NCI-H748 (cell line): Measurements from ENCODE around the gene TMEM79.

Experiments
- DNase-seq: peaks from one replicate; lab custom pipeline; 2025; ENCODE audit not compliant: unreplicated experiment; lab: John Stamatoyannopoulos, UW

Gene TMEM79

GRCh38 chr1:156284112-156284511, at the start of gene TMEM79:
Gene TMEM79 (plus strand): TSS chr1:156284325. CDS start chr1:156285227, 902 bp downstream.
- peak; percentile 81 for DNase-seq

GRCh38 chr1:156236164-156236563, 48.0 kb upstream of the TMEM79 start:
- no peak for DNase-seq

- DNase-seq = no peak
Observed at GRCh38 chr1:156238248-156238647, 45.9 kb upstream of the TMEM79 start.

GRCh38 chr1:156241311-156241811, 42.8 kb upstream of the TMEM79 start:
- DNase-seq = no peak

GRCh38 chr1:156241926-156242325, 42.2 kb upstream of the TMEM79 start, which contains the start of gene BGLAP:
Gene BGLAP (plus strand): TSS chr1:156242184. CDS start chr1:156242232, 48 bp downstream.
- DNase-seq = no peak

- DNase-seq = no peak
Observed at GRCh38 chr1:156242738-156243137, 41.4 kb upstream of the TMEM79 start.

GRCh38 chr1:156244126-156244525, 40.0 kb upstream of the TMEM79 start:
- no peak for DNase-seq

GRCh38 chr1:156244712-156245111, 39.4 kb upstream of the TMEM79 start:
- no peak for DNase-seq

GRCh38 chr1:156245451-156246232, 38.5 kb upstream of the TMEM79 start:
- peak; percentile 73 for DNase-seq

GRCh38 chr1:156246241-156246780, 37.8 kb upstream of the TMEM79 start:
- no peak for DNase-seq

GRCh38 chr1:156246781-156247459, 37.2 kb upstream of the TMEM79 start:
- DNase-seq = peak; percentile 10

GRCh38 chr1:156247460-156248322, 36.4 kb upstream of the TMEM79 start, which contains the start of gene PAQR6:
Gene PAQR6 (minus strand): TSS chr1:156248056. CDS start chr1:156246731, 1,325 bp downstream.
- DNase-seq = peak; percentile 15

GRCh38 chr1:156248323-156248683, 35.8 kb upstream of the TMEM79 start:
- DNase-seq = no peak

GRCh38 chr1:156249593-156249992, 34.5 kb upstream of the TMEM79 start:
- DNase-seq = no peak

GRCh38 chr1:156251527-156251926, 32.6 kb upstream of the TMEM79 start:
- DNase-seq = no peak

GRCh38 chr1:156253634-156254033, 30.5 kb upstream of the TMEM79 start:
- DNase-seq = no peak

- DNase-seq = no peak
Observed at GRCh38 chr1:156257711-156258110, 26.4 kb upstream of the TMEM79 start.

- no peak for DNase-seq
Observed at GRCh38 chr1:156258859-156259258, 25.3 kb upstream of the TMEM79 start.

- DNase-seq = no peak
Observed at GRCh38 chr1:156259805-156260204, 24.3 kb upstream of the TMEM79 start.

- no peak for DNase-seq
Observed at GRCh38 chr1:156260896-156261295, 23.2 kb upstream of the TMEM79 start.
